OCI-M1 (cell line): ENCODE data around the gene KRT8.
A peak's percentile ranks its signal among the peaks of the same experiment; 100 is the strongest.
"Not testable (repeated sequence)": the region's sequence is repeated elsewhere in the genome, so short reads cannot be mapped to it uniquely, and the experiment has no call there.

Experiments used
- DNase-seq: peaks from one replicate; lab custom pipeline; 2025; lab: John Stamatoyannopoulos, UW

The KRT8 gene

GRCh38 chr12:52901715-52902541 is 2.9 kb downstream of the KRT8 start:
- no peak for DNase-seq

GRCh38 chr12:52900896-52901714 is 3.8 kb downstream of the KRT8 start:
- DNase-seq: no peak

GRCh38 chr12:52900166-52900895 is 4.5 kb downstream of the KRT8 start:
- DNase-seq: no peak

GRCh38 chr12:52899338-52900035 is 5.4 kb downstream of the KRT8 start:
- DNase-seq: no peak

- DNase-seq: no peak
These were observed 8.4 kb downstream of the KRT8 start for GRCh38 chr12:52896190-52897100.

- no peak for DNase-seq
These were observed 9.1 kb downstream of the KRT8 start for GRCh38 chr12:52895726-52896189.

GRCh38 chr12:52892974-52893373 is 11.9 kb downstream of the KRT8 start:
- no peak for DNase-seq

GRCh38 chr12:52892207-52892852 is 12.5 kb downstream of the KRT8 start:
- DNase-seq: no peak

GRCh38 chr12:52891044-52891443 is 13.8 kb downstream of the KRT8 start:
- DNase-seq: no peak

- no peak for DNase-seq
These were observed 14.5 kb downstream of the KRT8 start for GRCh38 chr12:52890417-52890816.

- peak; percentile 84 for DNase-seq
These were observed 20.2 kb downstream of the KRT8 start for GRCh38 chr12:52884526-52885293.

- not testable (repeated sequence) for DNase-seq
These were observed 24.4 kb downstream of the KRT8 start for GRCh38 chr12:52880499-52880898.

GRCh38 chr12:52879394-52880351 is 25.2 kb downstream of the KRT8 start:
- peak; percentile 86 for DNase-seq

GRCh38 chr12:52878507-52879393 is 26.1 kb downstream of the KRT8 start:
- DNase-seq: no peak

GRCh38 chr12:52877242-52877641 is 27.6 kb downstream of the KRT8 start:
- no peak for DNase-seq

GRCh38 chr12:52876372-52876771 is 28.5 kb downstream of the KRT8 start:
- no peak for DNase-seq
